Bone marrow (tissue), 2 donors: ENCODE results near the gene GCLC.
"Not testable (repeated sequence)": the region's sequence is repeated elsewhere in the genome, so short reads cannot be mapped to it uniquely, and the experiment has no call there.

Source experiments
- DNase-seq, 2 donors: peaks; one replicate each; lab custom pipeline; 2025; lab: John Stamatoyannopoulos, UW

Gene GCLC

GRCh38 chr6:53544470-53545308, at the start of gene GCLC:
Gene GCLC (minus strand): TSS chr6:53545101. CDS start chr6:53544645, 456 bp downstream.
- peak; percentile 86 to 90 for DNase-seq

- DNase-seq: no peak
Measured at GRCh38 chr6:53594596-53594995, 49.7 kb upstream of the GCLC start.

GRCh38 chr6:53593001-53593488, 48.1 kb upstream of the GCLC start:
- peak in 1 of 2 donors; percentile 52 for DNase-seq

- DNase-seq: no peak
Measured at GRCh38 chr6:53591873-53592272, 47.0 kb upstream of the GCLC start.

- DNase-seq: no peak
Measured at GRCh38 chr6:53588816-53589509, 44.1 kb upstream of the GCLC start.

GRCh38 chr6:53587291-53587690, 42.4 kb upstream of the GCLC start:
- DNase-seq: no peak

GRCh38 chr6:53585208-53585900, 40.5 kb upstream of the GCLC start:
- DNase-seq: no peak

- DNase-seq: no peak
Measured at GRCh38 chr6:53584726-53585125, 39.8 kb upstream of the GCLC start.

- DNase-seq: no peak
Measured at GRCh38 chr6:53583451-53583850, 38.5 kb upstream of the GCLC start.

- no peak for DNase-seq
Measured at GRCh38 chr6:53582963-53583362, 38.1 kb upstream of the GCLC start.

- no peak for DNase-seq
Measured at GRCh38 chr6:53581856-53582255, 37.0 kb upstream of the GCLC start.

- DNase-seq: no peak
Measured at GRCh38 chr6:53581173-53581773, 36.4 kb upstream of the GCLC start.

GRCh38 chr6:53579338-53579737, 34.4 kb upstream of the GCLC start:
- DNase-seq: no peak

GRCh38 chr6:53578371-53578770, 33.5 kb upstream of the GCLC start:
- DNase-seq: no peak

GRCh38 chr6:53573299-53573698, 28.4 kb upstream of the GCLC start:
- no peak for DNase-seq

GRCh38 chr6:53572379-53572778, 27.5 kb upstream of the GCLC start:
- not testable (repeated sequence) for DNase-seq

GRCh38 chr6:53568776-53569616, 24.1 kb upstream of the GCLC start:
- DNase-seq: no peak

- no peak for DNase-seq
Measured at GRCh38 chr6:53567701-53568100, 22.8 kb upstream of the GCLC start.

- no peak for DNase-seq
Measured at GRCh38 chr6:53566755-53567154, 21.9 kb upstream of the GCLC start.

- DNase-seq: no peak
Measured at GRCh38 chr6:53565886-53566285, 21.0 kb upstream of the GCLC start.

GRCh38 chr6:53564401-53565065, 19.6 kb upstream of the GCLC start:
- no peak for DNase-seq
